D341Med (cell line): ENCODE measurements around the gene ATP8B4.

Experiments used
- DNase-seq: peaks from one replicate; pipeline ENCODE4 v3.0.0; 2012; ENCODE audit warnings: low spot score

ATP8B4 gene

GRCh38 chr15:49857496-49858475 lies 261.2 kb downstream of the ATP8B4 start:
- DNase-seq = no peak

- no peak for DNase-seq
Observed at GRCh38 chr15:49855917-49856637, 263.0 kb downstream of the ATP8B4 start.

- DNase-seq = no peak
Observed at GRCh38 chr15:49852756-49853155, 266.3 kb downstream of the ATP8B4 start.

GRCh38 chr15:49848807-49849206 lies 270.2 kb downstream of the ATP8B4 start:
- DNase-seq = no peak

GRCh38 chr15:49848282-49848724 lies 270.7 kb downstream of the ATP8B4 start:
- no peak for DNase-seq

GRCh38 chr15:49847423-49848281 lies 271.4 kb downstream of the ATP8B4 start:
- DNase-seq = no peak

- no peak for DNase-seq
Observed at GRCh38 chr15:49844390-49844789, 274.6 kb downstream of the ATP8B4 start.

- DNase-seq = no peak
Observed at GRCh38 chr15:49843725-49844124, 275.3 kb downstream of the ATP8B4 start.

- no peak for DNase-seq
Observed at GRCh38 chr15:49842031-49842730, 276.9 kb downstream of the ATP8B4 start.

- DNase-seq = peak; percentile 42
Observed at GRCh38 chr15:49832511-49832910, 286.5 kb downstream of the ATP8B4 start.

- DNase-seq = no peak
Observed at GRCh38 chr15:49831206-49831965, 287.6 kb downstream of the ATP8B4 start.

GRCh38 chr15:49830391-49830790 lies 288.6 kb downstream of the ATP8B4 start:
- no peak for DNase-seq

GRCh38 chr15:49827311-49827710 lies 291.7 kb downstream of the ATP8B4 start:
- DNase-seq = no peak

- DNase-seq = no peak
Observed at GRCh38 chr15:49826640-49827234, 292.3 kb downstream of the ATP8B4 start.

GRCh38 chr15:49824775-49825099 lies 294.3 kb downstream of the ATP8B4 start:
- DNase-seq = no peak

- DNase-seq = no peak
Observed at GRCh38 chr15:49823987-49824774, 294.9 kb downstream of the ATP8B4 start.

- no peak for DNase-seq
Observed at GRCh38 chr15:49817100-49817499, 301.9 kb downstream of the ATP8B4 start.

- DNase-seq = no peak
Observed at GRCh38 chr15:49815950-49816349, 303.1 kb downstream of the ATP8B4 start.

- DNase-seq = no peak
Observed at GRCh38 chr15:49815526-49815925, 303.5 kb downstream of the ATP8B4 start.

GRCh38 chr15:49814709-49815108 lies 304.3 kb downstream of the ATP8B4 start:
- no peak for DNase-seq
